ENCODE results near the gene SLC9A3.

SLC9A3 gene

DNA sequence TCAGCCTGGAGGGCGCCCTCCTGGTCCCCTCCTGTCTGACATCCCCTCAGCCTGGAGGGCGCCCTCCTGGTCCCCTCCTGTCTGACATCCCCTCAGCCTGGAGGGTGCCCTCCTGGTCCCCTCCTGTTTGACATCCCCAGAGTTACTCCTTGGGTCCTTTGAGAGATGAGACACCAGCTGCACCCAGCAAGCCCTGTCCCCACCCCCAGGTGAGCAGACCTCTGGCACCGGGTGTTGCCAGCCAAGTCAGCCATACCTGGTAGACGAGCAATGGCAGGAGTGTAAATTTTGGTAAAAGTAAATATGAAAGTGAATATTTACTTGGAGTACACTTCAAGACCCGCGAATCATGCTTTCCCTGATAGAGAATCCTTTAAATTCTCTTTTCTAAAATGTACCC lies 55.8 kb downstream of the SLC9A3 start:
- Histone ChIP-seq H3K27me3 (ENCODE audit: control insufficient read depth, insufficient read depth, low read length) (no peaks in the 10 kb centered on the region), H3K4me1 (ENCODE audit: control insufficient read depth, insufficient read depth, low read length) (no peaks in the 10 kb centered on the region), H3K9me3 (ENCODE audit: control insufficient read depth, low read length) (no peaks in the 10 kb centered on the region), H3K36me3 (ENCODE audit: control insufficient read depth, insufficient read depth, low read length) (no peaks in the 10 kb centered on the region), H3K9ac (ENCODE audit: low read length) (no peak overlapping the region), H3K4me3 (ENCODE audit: low read length) (no peak overlapping the region)

DNA sequence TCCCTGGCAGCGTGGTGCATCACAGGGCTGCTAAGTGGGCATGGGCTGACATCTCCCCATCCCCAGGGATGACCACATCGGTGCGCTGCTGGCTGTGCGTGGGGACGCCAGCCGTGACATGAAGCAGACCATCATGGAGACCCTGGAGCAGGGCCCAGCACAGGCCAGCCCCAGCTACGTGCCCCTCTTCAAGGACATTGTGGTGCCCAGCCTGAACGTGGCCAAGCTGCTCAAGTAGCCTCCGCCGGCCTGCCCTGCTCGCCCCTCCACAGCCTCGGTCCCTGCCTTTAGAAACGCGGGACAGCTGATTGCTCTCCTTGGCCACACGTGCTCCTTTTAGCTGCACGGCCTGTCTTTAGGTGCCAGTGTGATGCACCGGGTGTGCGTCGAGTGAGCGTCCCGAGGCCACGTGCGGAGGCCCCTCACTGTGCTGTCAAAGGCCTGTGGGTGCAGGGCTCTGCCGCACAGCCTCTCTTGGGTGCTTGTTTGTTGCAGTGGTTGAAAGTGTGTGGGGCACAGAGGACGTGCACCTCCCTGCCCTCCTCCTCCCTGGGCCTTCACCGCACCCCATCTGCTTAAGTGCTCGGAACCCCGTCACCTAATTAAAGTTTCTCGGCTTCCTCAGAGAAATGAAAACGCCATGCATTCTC lies 57.5 kb downstream of the SLC9A3 start:
- Histone ChIP-seq H3K4me3 (ENCODE audit: low read length) (no peak overlapping the region), H3K9ac (ENCODE audit: low read length) (no peak overlapping the region), H3K4me1 (ENCODE audit: control insufficient read depth, insufficient read depth, low read length) (no peaks in the 10 kb centered on the region), H3K36me3 (ENCODE audit: control insufficient read depth, insufficient read depth, low read length) (no peaks in the 10 kb centered on the region), H3K27me3 (ENCODE audit: control insufficient read depth, insufficient read depth, low read length) (no peaks in the 10 kb centered on the region), H3K9me3 (ENCODE audit: control insufficient read depth, low read length) (no peaks in the 10 kb centered on the region)

- Histone ChIP-seq H3K27me3 (ENCODE audit: control insufficient read depth, insufficient read depth, low read length) (no peaks in the 10 kb centered on the region), H3K9ac (ENCODE audit: low read length) (no peak overlapping the region), H3K36me3 (ENCODE audit: control insufficient read depth, insufficient read depth, low read length) (no peaks in the 10 kb centered on the region), H3K9me3 (ENCODE audit: control insufficient read depth, low read length) (no peaks in the 10 kb centered on the region), H3K4me1 (ENCODE audit: control insufficient read depth, insufficient read depth, low read length) (no peaks in the 10 kb centered on the region), H3K4me3 (ENCODE audit: low read length) (no peak overlapping the region)
Measured at GRCh38 chr5:465591-466403, 58.5 kb downstream of the SLC9A3 start.

DNA sequence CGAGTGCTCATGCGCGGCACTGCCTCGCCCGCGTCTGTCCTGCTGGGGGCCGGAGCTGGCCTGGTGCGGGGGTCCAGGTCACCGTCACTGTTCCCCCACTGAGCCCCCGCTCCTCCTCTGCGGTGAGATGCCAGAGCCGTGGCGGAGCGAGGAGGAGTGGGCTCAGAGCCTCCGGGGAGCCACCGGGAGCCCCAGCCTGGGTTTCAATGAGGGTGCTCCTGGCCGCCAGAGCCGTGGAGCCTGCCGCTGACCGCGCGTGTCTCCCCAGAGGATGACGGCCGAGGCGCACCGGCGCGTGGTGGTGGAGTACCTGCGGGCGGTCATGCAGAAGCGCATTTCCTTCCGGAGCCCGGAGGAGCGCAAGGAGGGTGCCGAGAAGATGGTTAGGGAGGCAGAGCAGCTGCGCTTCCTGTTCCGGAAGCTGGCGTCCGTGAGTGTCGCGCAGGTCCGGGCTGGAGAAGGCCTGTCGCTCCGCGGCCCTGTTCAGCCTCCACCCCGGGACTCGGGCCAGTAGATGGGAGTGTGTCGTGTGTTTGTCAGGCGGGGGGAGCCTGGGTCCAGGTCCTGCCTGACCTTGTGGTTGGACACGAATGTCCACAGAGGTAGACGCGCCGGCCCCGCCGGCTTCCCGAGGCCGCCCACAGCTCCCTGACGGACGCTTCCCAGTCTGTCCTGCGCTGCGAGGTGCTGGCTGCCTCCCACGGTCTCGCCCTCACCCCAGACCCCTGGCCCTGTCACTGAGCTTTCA lies 59.2 kb downstream of the SLC9A3 start:
- H3K36me3 ChIP-seq (ENCODE audit: control insufficient read depth, insufficient read depth, low read length), result no peaks in the 10 kb centered on the region
- no peaks in the 10 kb centered on the region for H3K9me3 ChIP-seq (ENCODE audit: control insufficient read depth, low read length)
- H3K4me3 ChIP-seq (ENCODE audit: low read length), result no peak overlapping the region
- no peak overlapping the region for H3K9ac ChIP-seq (ENCODE audit: low read length)
- no peaks in the 10 kb centered on the region for H3K27me3 ChIP-seq (ENCODE audit: control insufficient read depth, insufficient read depth, low read length)
- no peaks in the 10 kb centered on the region for H3K4me1 ChIP-seq (ENCODE audit: control insufficient read depth, insufficient read depth, low read length)

GRCh38 chr5:464446-464842 lies 59.8 kb downstream of the SLC9A3 start:
- H3K4me1 ChIP-seq (ENCODE audit: control insufficient read depth, insufficient read depth, low read length), result no peaks in the 10 kb centered on the region
- H3K36me3 ChIP-seq (ENCODE audit: control insufficient read depth, insufficient read depth, low read length), result no peaks in the 10 kb centered on the region

DNA sequence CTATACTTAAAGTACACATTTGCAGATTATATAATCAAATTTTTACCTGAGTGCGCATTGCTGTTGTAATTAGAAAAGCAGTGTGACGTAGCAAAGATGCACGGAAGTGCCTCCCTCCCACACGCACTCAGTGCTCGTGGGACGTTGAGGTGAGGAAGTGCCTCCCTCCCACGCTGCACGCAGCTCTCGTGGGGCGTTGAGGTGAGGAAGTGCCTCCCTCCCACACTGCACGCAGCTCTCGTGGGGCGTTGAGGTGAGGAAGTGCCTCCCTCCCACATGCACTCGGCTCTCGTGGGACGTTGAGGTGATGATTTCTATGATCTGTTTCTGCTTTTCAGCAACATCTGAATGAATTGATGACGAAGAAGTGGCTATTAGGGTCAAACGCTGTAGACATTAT lies 60.3 kb downstream of the SLC9A3 start:
- no peaks in the 10 kb centered on the region for H3K4me1 ChIP-seq (ENCODE audit: control insufficient read depth, insufficient read depth, low read length)
- no peak overlapping the region for H3K9ac ChIP-seq (ENCODE audit: low read length)
- no peaks in the 10 kb centered on the region for H3K27me3 ChIP-seq (ENCODE audit: control insufficient read depth, insufficient read depth, low read length)
- H3K9me3 ChIP-seq (ENCODE audit: control insufficient read depth, low read length), result no peaks in the 10 kb centered on the region
- no peak overlapping the region for H3K4me3 ChIP-seq (ENCODE audit: low read length)
- no peaks in the 10 kb centered on the region for H3K36me3 ChIP-seq (ENCODE audit: control insufficient read depth, insufficient read depth, low read length)

More at GRCh38 chr5:464446-464842, 59.8 kb downstream of the SLC9A3 start:
- no peak overlapping the region for H3K4me3 ChIP-seq (ENCODE audit: low read length)
- no peaks in the 10 kb centered on the region for H3K27me3 ChIP-seq (ENCODE audit: control insufficient read depth, insufficient read depth, low read length)
- H3K9ac ChIP-seq (ENCODE audit: low read length), result no peak overlapping the region
- no peaks in the 10 kb centered on the region for H3K9me3 ChIP-seq (ENCODE audit: control insufficient read depth, low read length)

DNA sequence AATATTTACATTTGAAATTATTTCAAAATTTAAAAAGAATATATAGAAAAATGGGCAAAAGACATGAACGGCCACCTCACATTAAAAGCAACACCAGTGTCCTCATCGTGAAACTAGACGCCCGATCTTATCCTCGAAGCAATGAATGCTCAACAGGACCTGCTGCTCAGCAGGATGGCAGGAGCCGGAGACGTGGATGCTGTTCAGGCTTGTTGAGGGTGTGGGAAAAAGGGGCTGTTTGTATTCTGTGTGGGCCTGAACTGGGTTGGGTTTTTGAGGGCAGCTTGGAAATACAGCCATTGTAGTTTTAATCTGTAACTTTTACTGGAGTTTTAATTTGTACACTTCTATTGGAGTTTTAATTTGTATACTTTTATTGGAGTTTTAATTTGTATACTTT lies 60.9 kb downstream of the SLC9A3 start:
- Histone ChIP-seq H3K4me1 (ENCODE audit: control insufficient read depth, insufficient read depth, low read length) (no peaks in the 10 kb centered on the region), H3K27me3 (ENCODE audit: control insufficient read depth, insufficient read depth, low read length) (no peaks in the 10 kb centered on the region), H3K9ac (ENCODE audit: low read length) (no peak overlapping the region), H3K4me3 (ENCODE audit: low read length) (no peak overlapping the region), H3K9me3 (ENCODE audit: control insufficient read depth, low read length) (no peaks in the 10 kb centered on the region), H3K36me3 (ENCODE audit: control insufficient read depth, insufficient read depth, low read length) (no peaks in the 10 kb centered on the region)

GRCh38 chr5:462051-462481 lies 62.2 kb downstream of the SLC9A3 start:
- Histone ChIP-seq H3K4me1 (ENCODE audit: control insufficient read depth, insufficient read depth, low read length) (no peaks in the 10 kb centered on the region), H3K9me3 (ENCODE audit: control insufficient read depth, low read length) (no peaks in the 10 kb centered on the region), H3K9ac (ENCODE audit: low read length) (no peak overlapping the region), H3K36me3 (ENCODE audit: control insufficient read depth, insufficient read depth, low read length) (peaks cover 6% of the 10 kb centered on the region), H3K27me3 (ENCODE audit: control insufficient read depth, insufficient read depth, low read length) (no peaks in the 10 kb centered on the region), H3K4me3 (ENCODE audit: low read length) (no peak overlapping the region)

- Histone ChIP-seq H3K4me3 (ENCODE audit: low read length) (no peak overlapping the region), H3K9me3 (ENCODE audit: control insufficient read depth, low read length) (no peaks in the 10 kb centered on the region), H3K36me3 (ENCODE audit: control insufficient read depth, insufficient read depth, low read length) (peaks cover 8% of the 10 kb centered on the region), H3K4me1 (ENCODE audit: control insufficient read depth, insufficient read depth, low read length) (no peaks in the 10 kb centered on the region), H3K9ac (ENCODE audit: low read length) (no peak overlapping the region), H3K27me3 (ENCODE audit: control insufficient read depth, insufficient read depth, low read length) (no peaks in the 10 kb centered on the region)
Measured at GRCh38 chr5:460273-460625, 64.0 kb downstream of the SLC9A3 start.

GRCh38 chr5:459562-460272 lies 64.5 kb downstream of the SLC9A3 start:
- H3K9ac ChIP-seq (ENCODE audit: low read length), result no peak overlapping the region
- no peaks in the 10 kb centered on the region for H3K4me1 ChIP-seq (ENCODE audit: control insufficient read depth, insufficient read depth, low read length)
- no peak overlapping the region for H3K4me3 ChIP-seq (ENCODE audit: low read length)
- peaks cover 8% of the 10 kb centered on the region for H3K36me3 ChIP-seq (ENCODE audit: control insufficient read depth, insufficient read depth, low read length)
- H3K9me3 ChIP-seq (ENCODE audit: control insufficient read depth, low read length), result no peaks in the 10 kb centered on the region
- H3K27me3 ChIP-seq (ENCODE audit: control insufficient read depth, insufficient read depth, low read length), result no peaks in the 10 kb centered on the region

GRCh38 chr5:458547-459353 lies 65.5 kb downstream of the SLC9A3 start:
- H3K9me3 ChIP-seq (ENCODE audit: control insufficient read depth, low read length), result no peaks in the 10 kb centered on the region
- H3K36me3 ChIP-seq (ENCODE audit: control insufficient read depth, insufficient read depth, low read length), result peaks cover 8% of the 10 kb centered on the region
- H3K4me3 ChIP-seq (ENCODE audit: low read length), result no peak overlapping the region
- no peaks in the 10 kb centered on the region for H3K27me3 ChIP-seq (ENCODE audit: control insufficient read depth, insufficient read depth, low read length)
- no peaks in the 10 kb centered on the region for H3K4me1 ChIP-seq (ENCODE audit: control insufficient read depth, insufficient read depth, low read length)
- no peak overlapping the region for H3K9ac ChIP-seq (ENCODE audit: low read length)
